Heart left ventricle (tissue), 16 donors: Measurements from ENCODE around the gene CLCN1. TPM values are rescaled to one million over a fixed set of nuclear protein-coding genes. Genes with fewer than 3 reads are reported as not detected.

ENCODE experiments used
- ATAC-seq, 4 donors: fragments of 200-7000 bp; cut with Tn5 transposase; one replicate each; pipeline ENCODE4 v1.9.1; 2020 to 2022; ENCODE audit warnings: moderate library complexity in 4 of 4, mild to moderate bottlenecking in 3 of 4, moderate number of reproducible peaks in 1 of 4
- DNase-seq, 5 donors: peaks; one replicate each; pipeline ENCODE4 v3.0.0-alpha.2; 2020
- H3K27ac ChIP-seq, 12 donors: fragments of 200-600 bp; sonication (generic) in 4 of 12; one replicate each; pipeline versions ENCODE4 v1.5.0 to v1.8.0; 2016 to 2022; ENCODE audit warnings: mild to moderate bottlenecking in 2 of 12
- H3K27me3 ChIP-seq, 9 donors: fragments of 200-600 bp; sonication (generic) in 2 of 9; one replicate each; pipeline versions ENCODE4 v1.5.1 to v1.8.0; 2016 to 2022; ENCODE audit warnings: mild to moderate bottlenecking in 3 of 9
- H3K36me3 ChIP-seq, 9 donors: fragments of 200-600 bp; sonication (generic) in 2 of 9; one replicate each; pipeline versions ENCODE4 v1.5.0 to v1.8.0; 2018 to 2022; ENCODE audit warnings: mild to moderate bottlenecking in 2 of 9
- H3K4me1 ChIP-seq, 12 donors: fragments of 200-600 bp; sonication (generic) in 4 of 12; one replicate each; pipeline versions ENCODE4 v1.5.0 to v1.8.0; 2016 to 2022; ENCODE audit warnings: mild to moderate bottlenecking in 3 of 12
- H3K4me3 ChIP-seq, 12 donors: fragments of 200-600 bp; sonication (generic) in 4 of 12; one replicate each; pipeline versions ENCODE4 v1.5.0 to v1.8.0; 2017 to 2022; ENCODE audit warnings: mild to moderate bottlenecking in 9 of 12, moderate library complexity in 4 of 12
- H3K9me3 ChIP-seq, 12 donors: fragments of 200-600 bp; sonication (generic) in 4 of 12; one replicate each; pipeline versions ENCODE4 v1.5.0 to v1.8.0; 2016 to 2022; ENCODE audit warnings: mild to moderate bottlenecking in 1 of 12
- CTCF ChIP-seq, 12 donors: fragments of 200-600 bp; sonication (generic) in 4 of 12; IDR thresholded peaks; one replicate each; pipeline versions ENCODE4 v1.5.0 to v1.8.0; 2018 to 2022; ENCODE audit warnings: antibody characterized with exemption in 12 of 12, mild to moderate bottlenecking in 5 of 12
- POLR2A ChIP-seq, 2 donors: fragments of 450-650 bp; IDR thresholded peaks; one replicate each; pipeline ENCODE4 v1.6.1; 2017; ENCODE audit warnings: antibody characterized with exemption in 2 of 2, mild to moderate bottlenecking in 2 of 2, moderate library complexity in 2 of 2
- WGBS, 4 donors: extraction: QIAGEN DNeasy Blood & Tissue Kit in 2 of 4; methylation state at CpG; one replicate each; pipeline versions ENCODE4 v1.1.5 to v1.1.7; 2013 to 2018; 5-methylcytosine and 5-hydroxymethylcytosine counted together
- intact Hi-C, 10 donors: fragments of 100-400 bp; cut with DNase I; formaldehyde crosslinking; loops; one replicate each; pipeline versions ENCODE4 v1.11.1 to v1.14.2; 2022
- polyA plus RNA-seq, 2 donors: library from polyadenylated mRNA; stranded (reverse); fragments of 200-250 nt; gene quantifications; one replicate each; pipeline ENCODE4 v1.2.3, GENCODE V29; 2013
- total RNA-seq, 9 donors: library from RNA; depleted of rRNA in 2 of 9; stranded (reverse); fragments of >200 nt in 2 of 9; fragmentation: NEBNext Ultra II Directional in 3 of 9; extraction: Animal tissue kit (Norgen Biotek cat#: 25700) in 3 of 9; gene quantifications; one replicate each; pipeline versions ENCODE4 v1.1.0 to v1.2.4, GENCODE V29; 2016 to 2023
- donor health status: ischemic (EF 13 %, LVEDD 7.1; RV severe dilation, severe dysfunction).
- donor health status: healthy with polysubstance abuse.
- donor health status: DM: no; HTN: yes; CAD: no.
- donor health status: DM: no; HTN: no; CAD: no.
- donor health status: ischemic (EF 25% LVEDD 6.9; RV normal size, moderate dysfunction).
- donor health status: ischemic (EF 25% LVEDD 5.7; RV mildly dilated, moderate dysfunction).
- donor health status: healthy.
- donor health status: DM: yes; HTN: yes; CAD: no.
- donor health status: ischemic (EF 35%, LVEDD 5.7; RV mildly dilated, moderate dysfunction).
- donor health status: nonischemic (EF 11% LVEDD 7.7; RV severe dilation, severe dysfunction).
- donor health status: DM: yes; HTN: yes; CAD: no.
- donor health status: PGD.
- donor health status: ischemic (EF 29% LVEDD 5.4; RV normal size, mild dysfunction).
- donor health status: nonischemic (EF 23%, LVEDD 6.1; RV moderate dilation, normal function).

The CLCN1 gene
- total and polyA plus RNA-seq, 11 donors: 0.03 to 1.4 TPM; not detected in 9

GRCh38 chr7:143385891-143386781 is 70.2 kb downstream of the CLCN1 start:
- no peaks in the 10 kb centered on the region for H3K27me3 ChIP-seq
- intact Hi-C loops: loop anchor here in 2 of 10 donors (10.0 kb wide), 2 partner anchors 101 to 519 kb away; partner anchors contain the start of genes CASP2 (in 2 of the 2), TMEM139 (in 2 of the 2) and TCAF1 (in 1 of the 2)
- ATAC-seq (peak in 1 of 4 donors; percentile 25), DNase-seq (peak in 2 of 5 donors; percentile 56 to 71)
- H3K36me3 ChIP-seq: peaks cover 0 to 66% (median 41%) of the 10 kb centered on the region in 9 donors
- peaks cover 7 to 89% (median 59%) of the 10 kb centered on the region in 12 donors for H3K4me1 ChIP-seq
- 31 to 36% (median 34%) methylated on average over 14 to 19 of the region's 19 CpGs for WGBS, 4 donors
- no peaks in the 10 kb centered on the region for H3K9me3 ChIP-seq
- no peak for TF ChIP-seq POLR2A (IDR thresholded peaks at IDR 0.05)
- no peak for TF ChIP-seq CTCF (IDR thresholded peaks at IDR 0.05)
- H3K27ac ChIP-seq: peak overlapping the region in 5 of 12 donors; percentile 22 to 100 (median 24)
- H3K4me3 ChIP-seq: peak overlapping the region in 5 of 12 donors; percentile 16 to 95 (median 23)

GRCh38 chr7:143387156-143387975 is 71.5 kb downstream of the CLCN1 start:
- Histone ChIP-seq H3K4me3 (no peak overlapping the region), H3K36me3 (peaks cover 0 to 77% (median 46%) of the 10 kb centered on the region in 9 donors), H3K27me3 (no peaks in the 10 kb centered on the region), H3K4me1 (peaks cover 7 to 97% (median 68%) of the 10 kb centered on the region in 12 donors), H3K9me3 (no peaks in the 10 kb centered on the region), H3K27ac (peak overlapping the region in 2 of 12 donors; percentile 99 to 100)
- TF ChIP-seq POLR2A (IDR thresholded peaks at IDR 0.05) (no peak), CTCF (IDR thresholded peaks at IDR 0.05) (no peak)
- DNase-seq (no peak), ATAC-seq (no peak)
- 75 to 87% (median 84%) methylated on average over 14 to 23 of the region's 23 CpGs for WGBS, 4 donors
- intact Hi-C loops: loop anchor here in 2 of 10 donors (10.0 kb wide), 2 partner anchors 103 to 517 kb away; partner anchors contain the start of genes CASP2 (in 2 of the 2), TMEM139 (in 2 of the 2) and TCAF1 (in 1 of the 2)

- Histone ChIP-seq H3K4me1 (peaks cover 10 to 97% (median 67%) of the 10 kb centered on the region in 12 donors), H3K36me3 (peaks cover 0 to 73% (median 46%) of the 10 kb centered on the region in 9 donors), H3K9me3 (no peaks in the 10 kb centered on the region), H3K4me3 (no peak overlapping the region), H3K27ac (peak overlapping the region in 1 of 12 donors; percentile 99), H3K27me3 (no peaks in the 10 kb centered on the region)
- ATAC-seq (no peak), DNase-seq (no peak)
- no peak for TF ChIP-seq POLR2A (IDR thresholded peaks at IDR 0.05)
- 76 to 89% (median 82%) methylated on average over 8 to 10 of the region's 10 CpGs for WGBS, 4 donors
- intact Hi-C loops: loop anchor here in 2 of 10 donors (10.0 kb wide), 2 partner anchors 103 to 517 kb away; partner anchors contain the start of genes CASP2 (in 2 of the 2), TMEM139 (in 2 of the 2) and TCAF1 (in 1 of the 2)
Observed at GRCh38 chr7:143388051-143388450, 72.1 kb downstream of the CLCN1 start.

- peak overlapping the region in 2 of 12 donors; percentile 13 to 99 for H3K27ac ChIP-seq
- TF ChIP-seq CTCF (IDR thresholded peaks at IDR 0.05) (no peak), POLR2A (IDR thresholded peaks at IDR 0.05) (no peak)
- peaks cover 8 to 97% (median 67%) of the 10 kb centered on the region in 12 donors for H3K4me1 ChIP-seq
- intact Hi-C loops: loop anchor here in 2 of 10 donors (10.0 kb wide), 2 partner anchors 104 to 516 kb away; partner anchors contain the start of genes CASP2 (in 2 of the 2), TMEM139 (in 2 of the 2) and TCAF1 (in 1 of the 2)
- 90 to 93% (median 91%) methylated on average over 21 to 28 of the region's 28 CpGs for WGBS, 4 donors
- DNase-seq (no peak), ATAC-seq (no peak)
- H3K4me3 ChIP-seq: no peak overlapping the region
- no peaks in the 10 kb centered on the region for H3K27me3 ChIP-seq
- H3K36me3 ChIP-seq: peaks cover 0 to 69% (median 46%) of the 10 kb centered on the region in 9 donors
- no peaks in the 10 kb centered on the region for H3K9me3 ChIP-seq
Observed at GRCh38 chr7:143388491-143389101, 72.7 kb downstream of the CLCN1 start.
